ENCODE measurements around the gene GNB1L.

GNB1L gene

GRCh38 chr22:19734837-19735382, 119.8 kb downstream of the GNB1L start:
- in situ Hi-C loops (cut with MboI; ENCODE audit: low sequenced_read_pairs, unreplicated experiment): no loop called here
- TF ChIP-seq CTCF (IDR thresholded peaks at IDR 0.05; ENCODE audit: borderline replicate concordance, control extremely low read depth, extremely low read depth, insufficient read depth, missing control alignments): no peak
- DNase-seq (ENCODE audit: low spot score): no peak

DNA sequence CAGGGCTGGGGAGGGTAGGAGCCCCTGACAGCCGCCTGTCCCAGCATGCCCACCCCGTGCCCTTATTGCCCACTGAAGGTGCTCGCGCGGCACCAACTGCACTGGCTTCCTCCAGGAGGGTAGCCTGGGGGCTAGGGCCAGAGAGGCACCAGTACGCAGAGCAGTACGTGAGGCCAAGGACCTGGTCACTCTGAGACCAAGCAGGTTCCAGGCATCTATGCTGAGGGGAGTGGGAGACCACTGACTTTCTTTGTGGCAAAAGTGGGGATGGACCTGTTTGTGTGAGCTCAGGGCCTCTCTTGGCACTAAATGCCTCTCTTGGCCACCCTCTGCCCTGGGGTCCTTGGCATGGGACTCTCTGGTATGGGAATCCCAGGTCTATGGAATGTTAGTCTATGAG, 120.5 kb downstream of the GNB1L start:
- no peak for DNase-seq (ENCODE audit: low spot score)
- TF ChIP-seq CTCF (IDR thresholded peaks at IDR 0.05; ENCODE audit: borderline replicate concordance, control extremely low read depth, extremely low read depth, insufficient read depth, missing control alignments): no peak
- in situ Hi-C loops (cut with MboI; ENCODE audit: low sequenced_read_pairs, unreplicated experiment): no loop called here

DNA sequence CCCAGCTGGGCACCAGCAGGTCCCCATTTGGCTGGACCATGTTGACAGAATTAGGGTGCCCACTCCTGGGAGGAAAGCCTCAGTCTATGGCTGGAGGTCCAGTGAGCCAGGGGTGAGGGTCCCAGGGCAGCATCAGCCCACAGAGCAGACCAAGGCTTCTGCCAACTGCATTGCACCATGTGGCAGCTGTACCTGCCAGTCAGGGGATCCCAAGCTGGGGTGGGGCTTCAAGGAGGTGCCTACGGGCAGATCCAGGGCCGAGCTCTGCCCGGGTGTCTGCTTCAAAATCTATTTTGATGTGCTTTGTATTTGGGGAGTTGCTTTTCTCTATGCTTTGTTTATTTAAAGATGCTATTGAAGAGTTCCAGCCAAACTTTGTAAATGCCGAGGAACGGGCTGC, 120.9 kb downstream of the GNB1L start:
- in situ Hi-C loops (cut with MboI; ENCODE audit: low sequenced_read_pairs, unreplicated experiment): no loop called here
- no peak for DNase-seq (ENCODE audit: low spot score)

More for the DNA sequence above, 120.9 kb downstream of the GNB1L start:
- no peak for TF ChIP-seq CTCF (IDR thresholded peaks at IDR 0.05; ENCODE audit: borderline replicate concordance, control extremely low read depth, extremely low read depth, insufficient read depth, missing control alignments)
